PC-3 (cell line): Measurements from ENCODE around the gene SLC6A18. TPM values are rescaled to one million over a fixed set of nuclear protein-coding genes. Genes with fewer than 3 reads are reported as not detected.

Source experiments
- ATAC-seq: fragments of 200-7000 bp; cut with Tn5 transposase; 2 replicates; pipeline ENCODE4 v1.9.1; 2020; ENCODE audit warnings: mild to moderate bottlenecking, moderate library complexity
- BruUV-seq: library from RNA; stranded (reverse); fragments of 400-500 nt; replicated peaks from 2 replicates; lab custom pipeline; 2021; lab: Mats Ljungman, UMichigan
- CTCF ChIA-PET: fragments of 300-600 bp; sonication (Branson Sonifier 250); formaldehyde crosslinking; loops from one replicate; lab custom pipeline; 2022; ENCODE audit warnings: antibody characterized with exemption; lab: Charles Lee
- POLR2A ChIA-PET: fragments of 300-600 bp; sonication (Branson Sonifier 250); formaldehyde crosslinking; loops from one replicate; lab custom pipeline; 2022; ENCODE audit warnings: antibody characterized with exemption; ENCODE audit not compliant: unreplicated experiment; lab: Charles Lee
- DNase-seq: peaks from one replicate; pipeline ENCODE4 v3.0.0-alpha.2; 2015
- H2AFZ ChIP-seq: fragments of 300-600 bp; sonication (generic); 2 replicates; pipeline ENCODE4 v1.6.0; 2016; ENCODE audit warnings: antibody characterized with exemption, low read length
- H3F3A ChIP-seq: fragments of 300-600 bp; sonication (generic); one replicate; pipeline ENCODE4 v1.6.0; 2017; ENCODE audit warnings: antibody characterized with exemption, low read length, control low read depth, mild to moderate bottlenecking; ENCODE audit not compliant: unreplicated experiment
- H3K27ac ChIP-seq: fragments of 300-600 bp; sonication (generic); 2 replicates; pipeline ENCODE4 v1.5.1; 2016; ENCODE audit warnings: mild to moderate bottlenecking, low read length
- H3K27me3 ChIP-seq: fragments of 300-600 bp; sonication (generic); 2 replicates; pipeline ENCODE4 v1.6.1; 2016; ENCODE audit warnings: low read length, mixed read lengths
- H3K36me3 ChIP-seq: fragments of 300-600 bp; sonication (generic); 2 replicates; pipeline ENCODE4 v1.6.1; 2016; ENCODE audit warnings: low read depth, mixed run types, low read length, mixed read lengths
- H3K4me1 ChIP-seq: fragments of 300-600 bp; sonication (generic); 2 replicates; pipeline ENCODE4 v1.5.1; 2016; ENCODE audit warnings: low read length; ENCODE audit not compliant: insufficient read depth
- H3K4me2 ChIP-seq: fragments of 300-600 bp; sonication (generic); 2 replicates; pipeline ENCODE4 v1.6.0; 2016; ENCODE audit warnings: low read length
- H3K4me3 ChIP-seq: fragments of 300-600 bp; sonication (generic); 2 replicates; pipeline ENCODE4 v1.5.1; 2016; ENCODE audit warnings: mild to moderate bottlenecking, low read length, mixed read lengths
- H3K79me2 ChIP-seq: fragments of 300-600 bp; sonication (generic); 2 replicates; pipeline ENCODE4 v1.6.1; 2017; ENCODE audit warnings: low read length, mixed read lengths
- H3K9ac ChIP-seq: fragments of 300-600 bp; sonication (generic); 2 replicates; pipeline ENCODE4 v1.6.0; 2016; ENCODE audit warnings: mild to moderate bottlenecking, low read length
- H3K9me2 ChIP-seq: fragments of 300-600 bp; sonication (generic); replicated peaks from 2 replicates; pipeline ENCODE4 v1.6.1; 2016; ENCODE audit warnings: mixed run types, low read length, mixed read lengths
- H3K9me3 ChIP-seq: fragments of 300-600 bp; sonication (generic); 2 replicates; pipeline ENCODE4 v1.6.1; 2016; ENCODE audit warnings: low read length, mixed read lengths
- H4K20me1 ChIP-seq: fragments of 300-600 bp; sonication (generic); 2 replicates; pipeline ENCODE4 v1.6.1; 2016; ENCODE audit warnings: low read length, mixed read lengths
- CTCF ChIP-seq: fragments of 300-600 bp; sonication (generic); conservative IDR thresholded peaks from 2 replicates; pipeline ENCODE4 v1.5.1; 2017; ENCODE audit warnings: antibody characterized with exemption, low read depth, mild to moderate bottlenecking, low read length
- EZH2 ChIP-seq: fragments of 300-600 bp; sonication (generic); IDR thresholded peaks from one replicate; pipeline ENCODE4 v1.6.1; 2017; ENCODE audit warnings: antibody characterized with exemption, mild to moderate bottlenecking, low read length; ENCODE audit not compliant: unreplicated experiment
- EZH2phosphoT487 ChIP-seq: fragments of 300-600 bp; sonication (generic); IDR thresholded peaks from 2 replicates; pipeline ENCODE4 v1.6.1; 2018; ENCODE audit warnings: mild to moderate bottlenecking, antibody characterized with exemption, low read length, borderline replicate concordance
- intact Hi-C: fragments of 100-400 bp; cut with micrococcal nuclease; formaldehyde crosslinking; loops from 2 replicates; pipeline ENCODE4 v1.9.0; 2023
- total RNA-seq: library from RNA; depleted of rRNA; stranded (reverse); fragments of >200 nt; gene quantifications from 2 replicates; pipeline ENCODE4 v1.2.3, GENCODE V29; 2014

Gene SLC6A18
- total RNA-seq, 1 experiment from 2014 or later, result not detected

GRCh38 chr5:1257841-1258240, 32.7 kb downstream of the SLC6A18 start:
- POLR2A ChIA-PET, result no interaction called here
- H3K4me3 ChIP-seq, result no peak overlapping the region

DNA sequence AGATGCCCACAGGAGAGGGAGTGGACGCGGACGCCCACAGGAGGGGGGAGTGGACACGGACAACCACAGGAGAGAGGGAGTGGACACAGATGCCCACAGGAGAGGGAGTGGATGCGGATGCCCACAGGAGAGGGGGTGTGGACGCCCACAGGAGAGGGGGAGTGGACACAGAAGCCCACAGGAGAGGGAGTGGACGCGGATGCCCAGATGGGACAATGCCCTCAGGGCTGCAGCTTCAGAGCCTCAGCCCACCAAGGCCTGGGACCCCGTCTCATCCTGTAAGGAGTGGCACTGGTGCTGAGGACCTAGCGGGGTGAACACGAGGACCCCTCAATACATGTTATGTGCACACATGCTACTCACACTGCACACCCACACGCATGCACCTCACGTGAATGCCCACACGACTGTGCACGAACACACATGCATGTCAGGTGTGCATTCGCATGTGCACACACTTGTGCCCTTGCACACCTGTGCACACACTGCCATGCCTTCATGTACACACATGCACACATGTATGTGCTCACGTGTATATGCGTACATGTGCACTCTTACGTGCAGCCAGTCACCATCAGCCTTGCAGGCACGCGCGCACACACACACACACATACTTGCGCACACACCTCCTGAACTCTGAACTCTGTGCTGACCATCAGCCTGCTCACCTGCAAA, 34.8 kb downstream of the SLC6A18 start:
- Histone ChIP-seq H3K4me1 (no peaks in the 10 kb centered on the region), H4K20me1 (no peaks in the 10 kb centered on the region), H2AFZ (no peak overlapping the region), H3F3A (no peaks in the 10 kb centered on the region), H3K9ac (no peak overlapping the region), H3K9me2 (no peaks in the 10 kb centered on the region), H3K79me2 (no peaks in the 10 kb centered on the region), H3K36me3 (no peaks in the 10 kb centered on the region), H3K4me2 (no peak overlapping the region), H3K27ac (no peak overlapping the region), H3K9me3 (0 out of 2 replicates have a peak, but pooled peaks cover 7% of the 10 kb centered on the region), H3K27me3 (no peaks in the 10 kb centered on the region), H3K4me3 (no peak overlapping the region)
- no TSS peak for BruUV-seq
- ChIA-PET CTCF (no interaction called here), POLR2A (no interaction called here)
- DNase-seq, result no peak
- intact Hi-C loops, result no loop called here
- ATAC-seq, result no peak
- TF ChIP-seq EZH2phosphoT487, result no peak
- no peak for TF ChIP-seq CTCF
- TF ChIP-seq EZH2, result no peak

More at GRCh38 chr5:1257841-1258240, 32.7 kb downstream of the SLC6A18 start:
- H3K27ac ChIP-seq, result no peak overlapping the region
- TF ChIP-seq CTCF, result no peak
- TF ChIP-seq EZH2, result no peak
- TF ChIP-seq EZH2phosphoT487, result no peak
- CTCF ChIA-PET, result no interaction called here
- H3K9me2 ChIP-seq, result no peaks in the 10 kb centered on the region
- no peaks in the 10 kb centered on the region for H4K20me1 ChIP-seq
- 0 out of 2 replicates have a peak, but pooled peaks cover 5% of the 10 kb centered on the region for H3K9me3 ChIP-seq
- H3K27me3 ChIP-seq, result no peaks in the 10 kb centered on the region
- H3K9ac ChIP-seq, result no peak overlapping the region
- no peaks in the 10 kb centered on the region for H3F3A ChIP-seq
- H2AFZ ChIP-seq, result no peak overlapping the region
- no peaks in the 10 kb centered on the region for H3K36me3 ChIP-seq
- BruUV-seq, result no TSS peak
- ATAC-seq (no peak), DNase-seq (no peak)
- H3K4me2 ChIP-seq, result no peak overlapping the region
- no peaks in the 10 kb centered on the region for H3K79me2 ChIP-seq
- intact Hi-C loops, result no loop called here
- H3K4me1 ChIP-seq, result no peaks in the 10 kb centered on the region

- H3K4me3 ChIP-seq, result no peak overlapping the region
- H3K9me2 ChIP-seq, result no peaks in the 10 kb centered on the region
- ChIA-PET POLR2A (no interaction called here), CTCF (no interaction called here)
- no peaks in the 10 kb centered on the region for H3F3A ChIP-seq
- no peak overlapping the region for H3K27ac ChIP-seq
- ATAC-seq (no peak), DNase-seq (no peak)
- BruUV-seq, result no TSS peak
- no peak overlapping the region for H3K9ac ChIP-seq
- no peaks in the 10 kb centered on the region for H3K79me2 ChIP-seq
- no peaks in the 10 kb centered on the region for H4K20me1 ChIP-seq
- 0 out of 2 replicates have a peak, but pooled peaks cover 7% of the 10 kb centered on the region for H3K9me3 ChIP-seq
- intact Hi-C loops, result no loop called here
- no peak for TF ChIP-seq EZH2
- TF ChIP-seq EZH2phosphoT487, result no peak
- TF ChIP-seq CTCF, result no peak
- no peaks in the 10 kb centered on the region for H3K36me3 ChIP-seq
- H3K27me3 ChIP-seq, result no peaks in the 10 kb centered on the region
- no peak overlapping the region for H3K4me2 ChIP-seq
- H2AFZ ChIP-seq, result no peak overlapping the region
- H3K4me1 ChIP-seq, result no peaks in the 10 kb centered on the region
These were observed 36.5 kb downstream of the SLC6A18 start for GRCh38 chr5:1261643-1262042.
